ENCODE results near the gene LILRA6.
A peak's percentile ranks its signal among the peaks of the same experiment; 100 is the strongest.
"Not testable (repeated sequence)": the region's sequence is repeated elsewhere in the genome, so short reads cannot be mapped to it uniquely, and the experiment has no call there.

The LILRA6 gene

GRCh38 chr19:54266133-54266532, 23.5 kb upstream of the LILRA6 start:
- peak; percentile 13 to 43 for DNase-seq (ENCODE audit: low read depth in 2 of 2)

- no peak for DNase-seq (ENCODE audit: low read depth in 2 of 2)
These were observed 19.9 kb upstream of the LILRA6 start for GRCh38 chr19:54262470-54262869.

- DNase-seq (ENCODE audit: low read depth in 2 of 2): no peak
These were observed 19.5 kb upstream of the LILRA6 start for GRCh38 chr19:54262066-54262465.

- DNase-seq (ENCODE audit: low read depth in 2 of 2): no peak
These were observed 14.5 kb upstream of the LILRA6 start, which contains the start of gene LILRB5 for GRCh38 chr19:54257116-54257480. LILRB5 (minus strand) TSS chr19:54257273; CDS start chr19:54257193, 80 bp downstream.

GRCh38 chr19:54256250-54257115, 13.9 kb upstream of the LILRA6 start:
- DNase-seq (ENCODE audit: low read depth in 2 of 2): no peak

- DNase-seq (ENCODE audit: low read depth in 2 of 2): no peak
These were observed 12.7 kb upstream of the LILRA6 start for GRCh38 chr19:54255105-54255775.

GRCh38 chr19:54254195-54254906, 11.8 kb upstream of the LILRA6 start:
- no peak for DNase-seq (ENCODE audit: low read depth in 2 of 2)

GRCh38 chr19:54253331-54254194, 11.0 kb upstream of the LILRA6 start:
- DNase-seq (ENCODE audit: low read depth in 2 of 2): no peak

GRCh38 chr19:54252845-54253244, 10.3 kb upstream of the LILRA6 start:
- DNase-seq (ENCODE audit: low read depth in 2 of 2): no peak

- DNase-seq (ENCODE audit: low read depth in 2 of 2): no peak
These were observed 9.7 kb upstream of the LILRA6 start for GRCh38 chr19:54252243-54252642.

GRCh38 chr19:54248016-54248601, 5.5 kb upstream of the LILRA6 start:
- DNase-seq (ENCODE audit: low read depth in 2 of 2): no peak

- DNase-seq (ENCODE audit: low read depth in 2 of 2): no peak
These were observed 4.7 kb upstream of the LILRA6 start for GRCh38 chr19:54247106-54247930.

- no peak for DNase-seq (ENCODE audit: low read depth in 2 of 2)
These were observed 3.3 kb upstream of the LILRA6 start for GRCh38 chr19:54245936-54246335.

- not testable (repeated sequence) for DNase-seq (ENCODE audit: low read depth in 2 of 2)
These were observed 1.2 kb upstream of the LILRA6 start for GRCh38 chr19:54243809-54244208.

- not testable (repeated sequence) for DNase-seq (ENCODE audit: low read depth in 2 of 2)
These were observed 356 bp downstream of the LILRA6 start for GRCh38 chr19:54242234-54242633.

- not testable (repeated sequence) for DNase-seq (ENCODE audit: low read depth in 2 of 2)
These were observed 1.9 kb downstream of the LILRA6 start for GRCh38 chr19:54240372-54241336.

- not testable (repeated sequence) for DNase-seq (ENCODE audit: low read depth in 2 of 2)
These were observed 2.9 kb downstream of the LILRA6 start for GRCh38 chr19:54239491-54240371.

GRCh38 chr19:54233941-54234340, 8.6 kb downstream of the LILRA6 start:
- DNase-seq (ENCODE audit: low read depth in 2 of 2): no peak
